ENCODE data around the gene SPECC1L.

The SPECC1L gene

GRCh38 chr22:24465975-24466374 is 195.3 kb downstream of the SPECC1L start:
- DNase-seq (ENCODE audit: low read depth in 1 of 2, low spot score in 1 of 2) = no peak

GRCh38 chr22:24466716-24467328 is 196.2 kb downstream of the SPECC1L start:
- no peaks in the 10 kb centered on the region for H3K27me3 ChIP-seq (ENCODE audit: insufficient read depth, poor library complexity, severe bottlenecking)
- no peak overlapping the region for H3K4me3 ChIP-seq (replicated peaks; ENCODE audit: insufficient read depth, low read length)
- no peak for TF ChIP-seq REST (IDR thresholded peaks at IDR 0.05; ENCODE audit: insufficient replicate concordance, low read depth)
- no peak for TF ChIP-seq SPI1 (IDR thresholded peaks at IDR 0.05; ENCODE audit: borderline replicate concordance, low read depth)
- DNase-seq (ENCODE audit: low read depth in 1 of 2, low spot score in 1 of 2) = peak; percentile 59 to 71
- H3K27ac ChIP-seq (replicated peaks) = peak overlapping the region; percentile 26

More at GRCh38 chr22:24465975-24466374, 195.3 kb downstream of the SPECC1L start:
- H3K27me3 ChIP-seq (ENCODE audit: insufficient read depth, poor library complexity, severe bottlenecking) = no peaks in the 10 kb centered on the region
- no peak overlapping the region for H3K27ac ChIP-seq (replicated peaks)
- TF ChIP-seq SPI1 (IDR thresholded peaks at IDR 0.05; ENCODE audit: borderline replicate concordance, low read depth) = no peak
- no peak for TF ChIP-seq GABPA (IDR thresholded peaks at IDR 0.05; ENCODE audit: low read depth)
- no peak for TF ChIP-seq POLR2AphosphoS5 (IDR thresholded peaks at IDR 0.05; ENCODE audit: low read depth)
- no peak for TF ChIP-seq REST (IDR thresholded peaks at IDR 0.05; ENCODE audit: insufficient replicate concordance, low read depth)
- TF ChIP-seq CTCF (IDR thresholded peaks at IDR 0.05; ENCODE audit: insufficient read depth, low read length) = no peak
- H3K4me3 ChIP-seq (replicated peaks; ENCODE audit: insufficient read depth, low read length) = no peak overlapping the region

GRCh38 chr22:24467340-24467739 is 196.7 kb downstream of the SPECC1L start:
- peak in 1 of 2 experiments; percentile 25 for DNase-seq (ENCODE audit: low read depth in 1 of 2, low spot score in 1 of 2)
- H3K4me3 ChIP-seq (replicated peaks; ENCODE audit: insufficient read depth, low read length) = no peak overlapping the region
- no peaks in the 10 kb centered on the region for H3K27me3 ChIP-seq (ENCODE audit: insufficient read depth, poor library complexity, severe bottlenecking)
- H3K27ac ChIP-seq (replicated peaks) = peak overlapping the region; percentile 26
- TF ChIP-seq SPI1 (IDR thresholded peaks at IDR 0.05; ENCODE audit: borderline replicate concordance, low read depth) (no peak), POLR2AphosphoS5 (IDR thresholded peaks at IDR 0.05; ENCODE audit: low read depth) (no peak), GABPA (IDR thresholded peaks at IDR 0.05; ENCODE audit: low read depth) (no peak), CTCF (IDR thresholded peaks at IDR 0.05; ENCODE audit: insufficient read depth, low read length) (no peak), REST (IDR thresholded peaks at IDR 0.05; ENCODE audit: insufficient replicate concordance, low read depth) (no peak)
